Esophagus muscularis mucosa (tissue), 4 donors: ENCODE data around the gene CDH8. TPM values are rescaled to one million over a fixed set of nuclear protein-coding genes. Genes with fewer than 3 reads are reported as not detected.

Source experiments
- DNase-seq: peaks from one replicate; pipeline ENCODE4 v3.0.0-alpha.2; 2017; ENCODE audit errors: extremely low spot score
- H3K27ac ChIP-seq, 4 donors: fragments of 200-600 bp; sonication (generic); replicated peaks in 1 of 4; 1 replicate in 3 of 4; 2 replicates in 1 of 4; pipeline ENCODE4 v1.5.1; 2016 to 2019; ENCODE audit warnings: mild to moderate bottlenecking in 1 of 4
- H3K27me3 ChIP-seq, 4 donors: fragments of 200-600 bp; sonication (generic); one replicate each; pipeline versions ENCODE4 v1.5.1 to v1.6.0; 2016 to 2019
- H3K36me3 ChIP-seq, 4 donors: fragments of 200-600 bp; sonication (generic); one replicate each; pipeline ENCODE4 v1.5.1; 2016 to 2019
- H3K4me1 ChIP-seq, 4 donors: fragments of 200-600 bp; sonication (generic); one replicate each; pipeline ENCODE4 v1.5.1; 2016 to 2019
- H3K4me3 ChIP-seq, 4 donors: fragments of 200-600 bp; sonication (generic); 1 replicate in 2 of 4; 2 replicates in 2 of 4; pipeline ENCODE4 v1.5.1; 2016 to 2019; ENCODE audit warnings: mild to moderate bottlenecking in 4 of 4, moderate library complexity in 1 of 4
- H3K9me3 ChIP-seq, 4 donors: fragments of 200-600 bp; sonication (generic); 1 replicate in 3 of 4; 2 replicates in 1 of 4; pipeline ENCODE4 v1.5.1; 2016 to 2019
- EP300 ChIP-seq: sonication (generic); formaldehyde crosslinking; IDR thresholded peaks from one replicate; pipeline ENCODE4 v1.6.1; 2017; ENCODE audit warnings: antibody characterized with exemption
- POLR2A ChIP-seq: fragments of 450-650 bp; IDR thresholded peaks from one replicate; pipeline ENCODE4 v1.6.1; 2017; ENCODE audit warnings: antibody characterized with exemption, moderate library complexity, mild to moderate bottlenecking, low read depth
- POLR2AphosphoS5 ChIP-seq, 2 donors: sonication (generic); formaldehyde crosslinking; IDR thresholded peaks; one replicate each; pipeline ENCODE4 v1.6.1; 2017; ENCODE audit warnings: antibody characterized with exemption in 2 of 2
- WGBS: methylation state at CpG from one replicate; pipeline ENCODE4 v1.1.5; 2018; 5-methylcytosine and 5-hydroxymethylcytosine counted together
- intact Hi-C: fragments of 100-400 bp; cut with DNase I; formaldehyde crosslinking; loops from one replicate; pipeline ENCODE4 v1.15.1; 2023
- total RNA-seq, 4 donors: library from RNA; depleted of rRNA; stranded (reverse); fragments of >200 nt; gene quantifications; one replicate each; pipeline versions ENCODE4 v1.1.0 to v1.2.1, GENCODE V29; 2016
- TF ChIP-seq, protein P1 (sequence below), 3 experiments: fragments of 200-600 bp in 2 of 3; fragments of 450-650 bp in 1 of 3; sonication (generic) in 2 of 3; IDR thresholded peaks; one replicate each; pipeline ENCODE4 v1.5.1; 2017 to 2019; ENCODE audit warnings: antibody characterized with exemption in 3 of 3, mild to moderate bottlenecking in 2 of 3, moderate library complexity in 1 of 3

CDH8 gene
- total RNA-seq, 4 donors from 2014 or later: 0.42 to 3.6 (median 1.9) TPM

DNA sequence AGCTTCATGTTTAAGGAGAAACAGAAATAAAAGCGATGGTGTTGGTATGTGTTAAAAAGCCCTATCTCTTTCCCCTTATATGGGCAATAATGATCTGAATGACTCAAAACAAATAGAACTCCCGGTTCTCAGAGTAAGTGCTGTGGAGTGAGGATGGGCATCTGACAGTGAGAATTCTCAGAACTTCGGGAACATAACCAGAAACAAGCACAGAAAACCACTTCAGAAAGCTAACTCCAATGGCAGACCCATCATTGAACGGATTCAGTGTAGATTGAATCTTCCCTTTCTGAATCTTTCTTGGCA is 67.2 kb downstream of the CDH8 start:
- intact Hi-C loops: no loop called here
- WGBS: 57% methylated on average over 4 of the region's 4 CpGs
- TF ChIP-seq, protein P1, sequence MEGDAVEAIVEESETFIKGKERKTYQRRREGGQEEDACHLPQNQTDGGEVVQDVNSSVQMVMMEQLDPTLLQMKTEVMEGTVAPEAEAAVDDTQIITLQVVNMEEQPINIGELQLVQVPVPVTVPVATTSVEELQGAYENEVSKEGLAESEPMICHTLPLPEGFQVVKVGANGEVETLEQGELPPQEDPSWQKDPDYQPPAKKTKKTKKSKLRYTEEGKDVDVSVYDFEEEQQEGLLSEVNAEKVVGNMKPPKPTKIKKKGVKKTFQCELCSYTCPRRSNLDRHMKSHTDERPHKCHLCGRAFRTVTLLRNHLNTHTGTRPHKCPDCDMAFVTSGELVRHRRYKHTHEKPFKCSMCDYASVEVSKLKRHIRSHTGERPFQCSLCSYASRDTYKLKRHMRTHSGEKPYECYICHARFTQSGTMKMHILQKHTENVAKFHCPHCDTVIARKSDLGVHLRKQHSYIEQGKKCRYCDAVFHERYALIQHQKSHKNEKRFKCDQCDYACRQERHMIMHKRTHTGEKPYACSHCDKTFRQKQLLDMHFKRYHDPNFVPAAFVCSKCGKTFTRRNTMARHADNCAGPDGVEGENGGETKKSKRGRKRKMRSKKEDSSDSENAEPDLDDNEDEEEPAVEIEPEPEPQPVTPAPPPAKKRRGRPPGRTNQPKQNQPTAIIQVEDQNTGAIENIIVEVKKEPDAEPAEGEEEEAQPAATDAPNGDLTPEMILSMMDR (IDR thresholded peaks at IDR 0.05): no peak
- TF ChIP-seq POLR2A (no peak), POLR2AphosphoS5 (IDR thresholded peaks at IDR 0.05) (no peak), EP300 (no peak)
- Histone ChIP-seq H3K4me3 (no peak overlapping the region), H3K27me3 (no peaks in the 10 kb centered on the region), H3K9me3 (no peaks in the 10 kb centered on the region), H3K27ac (no peak overlapping the region), H3K4me1 (no peaks in the 10 kb centered on the region), H3K36me3 (no peaks in the 10 kb centered on the region)
- DNase-seq: no peak

DNA sequence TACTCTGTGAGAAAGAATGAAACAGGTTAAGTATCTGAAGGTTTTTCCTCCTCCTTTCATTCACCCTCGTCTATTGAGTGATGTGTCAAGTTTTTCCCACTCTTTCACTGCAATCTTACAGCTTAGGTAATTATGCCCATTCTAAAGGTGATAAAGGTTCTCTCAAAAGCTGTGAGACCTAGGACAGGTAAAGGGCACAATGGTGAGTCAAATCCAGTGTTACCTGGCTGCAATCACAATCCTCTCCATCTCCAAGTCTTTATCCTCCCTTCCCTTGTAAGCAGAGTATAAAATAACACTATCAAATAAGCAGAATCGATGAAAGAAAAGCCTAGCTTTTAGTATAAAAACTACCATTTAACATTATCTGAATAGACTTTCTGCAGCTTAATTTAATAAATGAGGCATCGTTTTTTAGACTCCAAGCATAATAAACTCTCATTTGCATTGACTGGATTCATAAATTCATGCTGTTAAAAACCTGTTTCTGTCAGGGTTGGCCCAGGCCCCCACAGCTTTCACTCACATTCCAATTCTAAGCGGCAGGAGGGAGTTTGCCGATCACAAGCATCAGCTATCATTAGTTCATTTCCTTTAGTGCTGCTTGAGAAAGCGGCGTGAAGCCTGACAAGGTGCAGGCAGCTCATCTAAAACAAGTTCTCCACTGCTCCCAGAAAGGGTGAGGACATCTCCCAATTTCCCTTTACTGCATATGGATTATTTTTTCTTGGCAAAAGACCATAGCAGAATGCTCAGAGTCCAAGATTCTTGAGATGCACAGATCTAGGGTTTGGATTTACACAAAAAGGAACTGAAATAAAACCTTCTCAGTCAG is 67.8 kb downstream of the CDH8 start:
- Histone ChIP-seq H3K9me3 (no peaks in the 10 kb centered on the region), H3K36me3 (no peaks in the 10 kb centered on the region), H3K4me3 (no peak overlapping the region), H3K27me3 (no peaks in the 10 kb centered on the region), H3K27ac (no peak overlapping the region), H3K4me1 (no peaks in the 10 kb centered on the region)
- WGBS: 59% methylated on average over 7 of the region's 7 CpGs
- intact Hi-C loops: no loop called here
- DNase-seq: no peak
- TF ChIP-seq EP300 (no peak), POLR2AphosphoS5 (IDR thresholded peaks at IDR 0.05) (no peak), POLR2A (no peak)
- TF ChIP-seq, protein P1 (IDR thresholded peaks at IDR 0.05): no peak

GRCh38 chr16:61957075-61957855 is 79.0 kb downstream of the CDH8 start:
- whole genome bisulfite sequencing: 62% methylated on average over 8 of the region's 8 CpGs
- Histone ChIP-seq H3K4me3 (no peak overlapping the region), H3K9me3 (no peaks in the 10 kb centered on the region), H3K27me3 (no peaks in the 10 kb centered on the region), H3K27ac (no peak overlapping the region), H3K4me1 (no peaks in the 10 kb centered on the region), H3K36me3 (no peaks in the 10 kb centered on the region)
- DNase-seq: no peak
- intact Hi-C loops: no loop called here
- TF ChIP-seq, protein P1 (IDR thresholded peaks at IDR 0.05): no peak
- TF ChIP-seq POLR2A (no peak), EP300 (no peak), POLR2AphosphoS5 (IDR thresholded peaks at IDR 0.05) (no peak)

GRCh38 chr16:61952841-61953240 is 83.4 kb downstream of the CDH8 start:
- no peaks in the 10 kb centered on the region for H3K36me3 ChIP-seq
- no peak for TF ChIP-seq POLR2A
- H3K27me3 ChIP-seq: no peaks in the 10 kb centered on the region
- H3K9me3 ChIP-seq: peaks cover 0 to 4% (median 0%) of the 10 kb centered on the region in 4 donors
- DNase-seq: no peak
- 87% methylated on average over 1 of the region's 1 CpG for WGBS
- no peaks in the 10 kb centered on the region for H3K4me1 ChIP-seq
- H3K4me3 ChIP-seq: no peak overlapping the region
- H3K27ac ChIP-seq: no peak overlapping the region
- intact Hi-C loops: no loop called here

DNA sequence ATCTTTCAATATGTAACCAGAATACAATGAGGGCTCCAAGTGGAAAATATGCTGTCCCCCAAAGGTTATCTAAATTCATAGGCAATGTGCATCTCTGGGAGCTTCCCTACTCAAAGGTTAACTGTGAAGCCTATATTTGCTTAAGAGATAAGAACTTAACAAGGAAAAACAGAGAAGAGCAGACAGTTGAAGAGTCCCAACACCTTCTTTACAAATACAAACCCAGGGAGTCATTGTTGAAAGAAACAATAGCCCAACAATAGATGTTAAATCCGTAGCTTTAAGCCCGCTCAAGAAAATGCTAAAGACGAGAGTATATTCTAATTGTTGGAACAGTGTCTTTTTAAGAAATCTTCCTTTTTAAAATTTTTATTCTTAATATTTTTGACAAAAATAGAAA is 87.8 kb downstream of the CDH8 start:
- intact Hi-C loops: no loop called here

More for the DNA sequence above, 87.8 kb downstream of the CDH8 start:
- peaks cover 0 to 4% (median 0%) of the 10 kb centered on the region in 4 donors for H3K9me3 ChIP-seq
- TF ChIP-seq POLR2AphosphoS5 (IDR thresholded peaks at IDR 0.05) (no peak), POLR2A (no peak), EP300 (no peak)
- TF ChIP-seq, protein P1 (IDR thresholded peaks at IDR 0.05): no peak
- no peaks in the 10 kb centered on the region for H3K36me3 ChIP-seq
- no peaks in the 10 kb centered on the region for H3K27me3 ChIP-seq
- no peak overlapping the region for H3K4me3 ChIP-seq
- H3K27ac ChIP-seq: no peak overlapping the region
- 83% methylated on average over 3 of the region's 3 CpGs for WGBS
- no peak for DNase-seq
- H3K4me1 ChIP-seq: no peaks in the 10 kb centered on the region
